Measurements from ENCODE around the gene CHD9. TPM values are rescaled to one million over a fixed set of nuclear protein-coding genes. Genes with fewer than 3 reads are reported as not detected.
"Not testable (repeated sequence)": the region's sequence is repeated elsewhere in the genome, so short reads cannot be mapped to it uniquely, and the experiment has no call there.

CHD9 gene
- total RNA-seq, 2 experiments from 2014 or later = 9.4 to 9.7 TPM

GRCh38 chr16:53067675-53068074 lies 12.9 kb downstream of the CHD9 start:
- CTCF ChIA-PET = no interaction called here
- Mint-ChIP-seq H3K4me3 (no peak overlapping the region), H3K36me3 (ENCODE audit: low read depth) (no peaks in the 10 kb centered on the region), H3K27me3 (ENCODE audit: low read depth) (no peaks in the 10 kb centered on the region), H3K9me3 (no peaks in the 10 kb centered on the region), H3K4me1 (ENCODE audit: low read depth) (peaks cover 7% of the 10 kb centered on the region), H3K27ac (no peak overlapping the region)
- intact Hi-C loops (cut with micrococcal nuclease) = no loop called here
- DNase-seq = no peak

DNA sequence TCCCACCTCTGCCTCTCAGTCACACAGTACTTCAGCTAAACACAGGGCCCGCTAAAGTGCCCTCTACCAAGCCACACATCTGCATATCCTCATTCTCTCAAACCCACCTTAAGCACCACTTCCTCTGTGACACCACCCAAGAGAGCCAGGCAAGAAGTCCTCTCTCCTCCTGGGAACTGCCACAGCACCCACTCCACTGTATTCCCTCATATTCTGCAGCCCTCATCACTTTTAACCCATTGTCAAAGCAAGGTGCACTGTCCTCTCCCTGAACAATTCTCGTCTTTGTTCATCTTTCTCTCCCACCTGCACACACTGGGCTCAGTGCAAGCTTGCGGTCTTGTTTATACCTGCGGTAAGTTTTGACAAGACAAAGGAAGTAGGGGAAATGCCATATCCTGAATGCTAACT lies 13.6 kb downstream of the CHD9 start:
- DNase-seq = no peak
- no peaks in the 10 kb centered on the region for H3K27me3 Mint-ChIP-seq (ENCODE audit: low read depth)
- intact Hi-C loops (cut with micrococcal nuclease) = no loop called here
- no peaks in the 10 kb centered on the region for H3K36me3 Mint-ChIP-seq (ENCODE audit: low read depth)
- H3K4me3 Mint-ChIP-seq = no peak overlapping the region
- H3K9me3 Mint-ChIP-seq = no peaks in the 10 kb centered on the region
- peaks cover 7% of the 10 kb centered on the region for H3K4me1 Mint-ChIP-seq (ENCODE audit: low read depth)
- CTCF ChIA-PET = no interaction called here
- no peak overlapping the region for H3K27ac Mint-ChIP-seq

DNA sequence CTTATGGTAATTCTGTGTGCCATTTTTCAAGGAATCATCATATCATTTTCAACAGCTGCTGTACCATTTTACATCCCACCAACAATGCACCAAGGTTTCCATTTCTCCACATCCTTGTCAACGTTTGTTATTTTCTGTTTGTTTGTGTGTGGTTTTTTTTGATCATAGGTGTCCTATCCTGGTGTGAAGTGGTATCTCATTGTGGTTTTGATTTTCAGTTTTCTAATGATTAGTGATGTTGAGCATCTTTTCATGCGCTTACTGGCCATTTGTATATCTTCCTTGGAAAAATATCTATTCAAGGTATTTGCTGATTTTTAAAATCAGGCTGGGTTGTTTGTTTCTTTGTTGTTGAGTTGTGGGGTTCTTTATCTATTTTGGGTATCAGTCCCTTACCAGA lies 15.0 kb downstream of the CHD9 start:
- no peak for DNase-seq
- Mint-ChIP-seq H3K27me3 (ENCODE audit: low read depth) (no peaks in the 10 kb centered on the region), H3K4me1 (ENCODE audit: low read depth) (peaks cover 7% of the 10 kb centered on the region), H3K27ac (no peak overlapping the region), H3K36me3 (ENCODE audit: low read depth) (peaks cover 6% of the 10 kb centered on the region), H3K4me3 (no peak overlapping the region), H3K9me3 (peaks cover 11% of the 10 kb centered on the region)
- intact Hi-C loops (cut with micrococcal nuclease) = no loop called here
- CTCF ChIA-PET = no interaction called here

- peaks cover 11% of the 10 kb centered on the region for H3K9me3 Mint-ChIP-seq
- no peaks in the 10 kb centered on the region for H3K27me3 Mint-ChIP-seq (ENCODE audit: low read depth)
- DNase-seq = no peak
- CTCF ChIA-PET = interaction anchor here (0.6 kb wide), 1 partner anchor 566 kb away, joined by 7 read pairs; no protein-coding TSS in a partner anchor
- no peak overlapping the region for H3K27ac Mint-ChIP-seq
- H3K4me3 Mint-ChIP-seq = no peak overlapping the region
- H3K36me3 Mint-ChIP-seq (ENCODE audit: low read depth) = peaks cover 7% of the 10 kb centered on the region
- intact Hi-C loops (cut with micrococcal nuclease) = no loop called here
- H3K4me1 Mint-ChIP-seq (ENCODE audit: low read depth) = peaks cover 7% of the 10 kb centered on the region
Measured at GRCh38 chr16:53071748-53072301, 17.0 kb downstream of the CHD9 start.

DNA sequence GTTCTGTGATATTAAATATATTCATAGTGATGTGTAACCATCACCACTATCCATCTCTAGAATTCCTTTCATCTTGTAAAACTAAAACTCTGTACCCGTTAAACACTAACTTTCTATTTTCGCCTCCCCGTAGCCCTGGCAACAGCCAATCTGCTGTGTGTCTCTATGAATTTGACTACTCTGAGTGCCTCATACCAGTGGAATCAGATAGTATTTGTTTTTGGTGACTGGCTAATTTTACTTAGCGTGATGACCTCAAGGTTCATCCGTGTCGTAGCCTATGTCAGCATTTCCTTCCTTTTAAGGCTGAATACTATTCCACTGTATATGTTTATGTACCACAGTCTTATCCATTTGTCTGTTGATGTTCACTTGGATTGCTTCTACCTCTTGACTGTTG lies 18.2 kb downstream of the CHD9 start:
- intact Hi-C loops (cut with micrococcal nuclease) = no loop called here
- Mint-ChIP-seq H3K4me3 (no peak overlapping the region), H3K27me3 (ENCODE audit: low read depth) (no peaks in the 10 kb centered on the region), H3K36me3 (ENCODE audit: low read depth) (peaks cover 7% of the 10 kb centered on the region), H3K27ac (no peak overlapping the region), H3K9me3 (peaks cover 11% of the 10 kb centered on the region), H3K4me1 (ENCODE audit: low read depth) (peaks cover 7% of the 10 kb centered on the region)
- CTCF ChIA-PET = no interaction called here
- DNase-seq = no peak

- H3K4me1 Mint-ChIP-seq (ENCODE audit: low read depth); CTCF ChIA-PET; intact Hi-C loops (cut with micrococcal nuclease); H3K27me3 Mint-ChIP-seq (ENCODE audit: low read depth); DNase-seq; H3K36me3 Mint-ChIP-seq (ENCODE audit: low read depth); H3K4me3 Mint-ChIP-seq; H3K27ac Mint-ChIP-seq: not testable (repeated sequence)
- H3K9me3 Mint-ChIP-seq = peaks cover 11% of the 10 kb centered on the region
Measured at GRCh38 chr16:53074296-53074695, 19.5 kb downstream of the CHD9 start.

- intact Hi-C loops (cut with micrococcal nuclease); H3K4me3 Mint-ChIP-seq; H3K4me1 Mint-ChIP-seq (ENCODE audit: low read depth); H3K27ac Mint-ChIP-seq; DNase-seq; H3K27me3 Mint-ChIP-seq (ENCODE audit: low read depth); H3K36me3 Mint-ChIP-seq (ENCODE audit: low read depth); CTCF ChIA-PET: not testable (repeated sequence)
- peaks cover 11% of the 10 kb centered on the region for H3K9me3 Mint-ChIP-seq
Measured at GRCh38 chr16:53075461-53075860, 20.7 kb downstream of the CHD9 start.

DNA sequence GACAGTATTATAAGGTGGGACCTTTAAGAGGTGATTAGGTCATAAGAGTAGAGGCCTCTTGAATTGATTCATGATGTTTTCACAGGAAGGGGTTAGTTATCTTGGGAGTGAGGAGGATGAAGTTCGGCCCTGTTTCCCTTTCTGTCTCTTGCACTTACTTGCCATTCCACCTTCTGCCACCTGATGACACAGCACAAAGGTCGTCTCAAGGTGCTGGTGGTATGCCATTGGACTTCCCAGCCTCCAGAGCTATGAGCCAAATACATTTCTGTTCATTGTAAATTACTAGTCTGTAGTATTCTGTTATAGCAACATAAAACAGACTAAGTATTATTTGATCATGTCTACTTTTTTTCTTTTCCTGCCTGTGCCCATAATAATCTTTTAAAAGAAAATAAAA lies 23.5 kb downstream of the CHD9 start:
- peaks cover 11% of the 10 kb centered on the region for H3K9me3 Mint-ChIP-seq
- intact Hi-C loops (cut with micrococcal nuclease) = no loop called here
- no peak overlapping the region for H3K27ac Mint-ChIP-seq
- H3K4me1 Mint-ChIP-seq (ENCODE audit: low read depth) = no peaks in the 10 kb centered on the region
- peaks cover 7% of the 10 kb centered on the region for H3K36me3 Mint-ChIP-seq (ENCODE audit: low read depth)
- CTCF ChIA-PET = no interaction called here
- DNase-seq = no peak
- no peak overlapping the region for H3K4me3 Mint-ChIP-seq
- no peaks in the 10 kb centered on the region for H3K27me3 Mint-ChIP-seq (ENCODE audit: low read depth)

GRCh38 chr16:53078765-53079485 lies 24.1 kb downstream of the CHD9 start:
- no peak for DNase-seq
- H3K9me3 Mint-ChIP-seq = peaks cover 7% of the 10 kb centered on the region
- no peak overlapping the region for H3K27ac Mint-ChIP-seq
- H3K27me3 Mint-ChIP-seq (ENCODE audit: low read depth) = no peaks in the 10 kb centered on the region
- CTCF ChIA-PET = interaction anchor here (1.2 kb wide), 1 partner anchor 24 kb away, joined by 3 read pairs; the partner anchor contains the start of gene CHD9
- H3K4me3 Mint-ChIP-seq = no peak overlapping the region
- H3K36me3 Mint-ChIP-seq (ENCODE audit: low read depth) = peaks cover 3% of the 10 kb centered on the region
- intact Hi-C loops (cut with micrococcal nuclease) = no loop called here
- H3K4me1 Mint-ChIP-seq (ENCODE audit: low read depth) = no peaks in the 10 kb centered on the region

- Mint-ChIP-seq H3K4me1 (ENCODE audit: low read depth) (no peaks in the 10 kb centered on the region), H3K36me3 (ENCODE audit: low read depth) (peaks cover under 1% of the 10 kb centered on the region), H3K9me3 (no peaks in the 10 kb centered on the region), H3K27me3 (ENCODE audit: low read depth) (no peaks in the 10 kb centered on the region), H3K27ac (no peak overlapping the region), H3K4me3 (no peak overlapping the region)
- intact Hi-C loops (cut with micrococcal nuclease) = no loop called here
- no peak for DNase-seq
- CTCF ChIA-PET = interaction anchor here (1.2 kb wide), 1 partner anchor 25 kb away, joined by 3 read pairs; the partner anchor contains the start of gene CHD9
Measured at GRCh38 chr16:53080345-53081031, 25.7 kb downstream of the CHD9 start.

DNA sequence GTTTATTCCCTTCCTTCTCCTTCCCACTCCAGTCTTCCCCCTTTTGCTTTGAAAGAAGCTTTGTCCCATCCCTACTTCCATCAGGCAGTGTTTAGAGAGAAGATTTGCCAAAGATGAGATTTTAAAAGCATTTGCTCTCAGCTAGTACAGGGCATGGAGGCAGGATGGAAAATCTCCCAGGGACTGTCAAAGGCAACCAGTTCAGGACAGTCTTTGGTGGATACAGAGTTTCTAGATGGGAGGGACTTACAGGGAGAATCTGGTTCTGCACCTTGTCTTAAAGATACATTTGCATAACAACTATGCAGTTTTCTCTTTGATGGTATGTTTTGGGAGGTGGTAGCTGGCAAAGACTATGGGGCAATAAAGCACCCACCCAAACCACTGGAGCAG lies 26.2 kb downstream of the CHD9 start:
- no peak overlapping the region for H3K4me3 Mint-ChIP-seq
- CTCF ChIA-PET = no interaction called here
- no peaks in the 10 kb centered on the region for H3K9me3 Mint-ChIP-seq
- H3K4me1 Mint-ChIP-seq (ENCODE audit: low read depth) = peaks cover 3% of the 10 kb centered on the region
- no peak for DNase-seq
- no peaks in the 10 kb centered on the region for H3K36me3 Mint-ChIP-seq (ENCODE audit: low read depth)
- no peak overlapping the region for H3K27ac Mint-ChIP-seq
- no peaks in the 10 kb centered on the region for H3K27me3 Mint-ChIP-seq (ENCODE audit: low read depth)
- intact Hi-C loops (cut with micrococcal nuclease) = no loop called here

- Mint-ChIP-seq H3K27ac (no peak overlapping the region), H3K4me1 (ENCODE audit: low read depth) (peaks cover 3% of the 10 kb centered on the region), H3K4me3 (no peak overlapping the region), H3K27me3 (ENCODE audit: low read depth) (no peaks in the 10 kb centered on the region), H3K9me3 (no peaks in the 10 kb centered on the region), H3K36me3 (ENCODE audit: low read depth) (no peaks in the 10 kb centered on the region)
- CTCF ChIA-PET = no interaction called here
- intact Hi-C loops (cut with micrococcal nuclease) = no loop called here
- DNase-seq = no peak
Measured at GRCh38 chr16:53081686-53082407, 27.1 kb downstream of the CHD9 start.

Measured in activated naive CD4-positive, alpha-beta T cell treated with anti-CD3 and anti-CD28 coated beads for 36 hours (primary cell).